GM19468 (cell line): ENCODE results near the gene CRTAC1.

Experiments used
- ATAC-seq: cut with Tn5 transposase; IDR thresholded peaks from one replicate; pipeline ENCODE4 v1.9.1; 2021; ENCODE audit warnings: mild to moderate bottlenecking, moderate library complexity, moderate number of reproducible peaks; ENCODE audit not compliant: unreplicated experiment; ENCODE audit errors: extremely low read depth

CRTAC1 gene

GRCh38 chr10:97880109-97880508, 150.3 kb downstream of the CRTAC1 start:
- no peak for ATAC-seq

GRCh38 chr10:97879241-97879640, 151.2 kb downstream of the CRTAC1 start:
- no peak for ATAC-seq

GRCh38 chr10:97876402-97876801, 154.0 kb downstream of the CRTAC1 start:
- ATAC-seq, result no peak

- no peak for ATAC-seq
Observed at GRCh38 chr10:97875391-97875790, 155.0 kb downstream of the CRTAC1 start.

- ATAC-seq, result no peak
Observed at GRCh38 chr10:97874332-97874731, 156.1 kb downstream of the CRTAC1 start.

GRCh38 chr10:97873569-97873968, 156.9 kb downstream of the CRTAC1 start:
- ATAC-seq, result no peak

- no peak for ATAC-seq
Observed at GRCh38 chr10:97870990-97871389, 159.4 kb downstream of the CRTAC1 start.

- ATAC-seq, result peak; percentile 61
Observed at GRCh38 chr10:97869091-97870042, 161.1 kb downstream of the CRTAC1 start.

GRCh38 chr10:97868134-97868685, 162.2 kb downstream of the CRTAC1 start:
- ATAC-seq, result no peak

GRCh38 chr10:97867220-97867800, 163.1 kb downstream of the CRTAC1 start:
- no peak for ATAC-seq

- no peak for ATAC-seq
Observed at GRCh38 chr10:97866524-97867219, 163.7 kb downstream of the CRTAC1 start.

GRCh38 chr10:97865488-97865887, 164.9 kb downstream of the CRTAC1 start:
- no peak for ATAC-seq

- ATAC-seq, result no peak
Observed at GRCh38 chr10:97863808-97864207, 166.6 kb downstream of the CRTAC1 start.

- no peak for ATAC-seq
Observed at GRCh38 chr10:97861924-97862323, 168.5 kb downstream of the CRTAC1 start.

- no peak for ATAC-seq
Observed at GRCh38 chr10:97861097-97861750, 169.2 kb downstream of the CRTAC1 start.

GRCh38 chr10:97858001-97858439, 172.4 kb downstream of the CRTAC1 start:
- no peak for ATAC-seq

- no peak for ATAC-seq
Observed at GRCh38 chr10:97854743-97855142, 175.7 kb downstream of the CRTAC1 start.

GRCh38 chr10:97852840-97853405, 177.5 kb downstream of the CRTAC1 start:
- no peak for ATAC-seq

- no peak for ATAC-seq
Observed at GRCh38 chr10:97852277-97852676, 178.1 kb downstream of the CRTAC1 start.
